Smooth muscle cell (in vitro differentiated cells): Measurements from ENCODE around the gene CAVIN3. TPM values are rescaled to one million over a fixed set of nuclear protein-coding genes. Genes with fewer than 3 reads are reported as not detected.
A peak's percentile ranks its signal among the peaks of the same experiment; 100 is the strongest.

Experiments
- DNase-seq: peaks from one replicate; lab custom pipeline; 2025; ENCODE audit not compliant: unreplicated experiment; lab: John Stamatoyannopoulos, UW
- H2AFZ ChIP-seq: fragments of 200-600 bp; sonication (generic); 2 replicates; pipeline ENCODE4 v1.6.0; 2016; ENCODE audit warnings: antibody characterized with exemption, low read depth, mild to moderate bottlenecking
- H3F3A ChIP-seq: fragments of 200-600 bp; sonication (generic); 2 replicates; pipeline ENCODE4 v1.6.0; 2017; ENCODE audit warnings: antibody characterized with exemption, low read depth
- H3K27ac ChIP-seq: fragments of 200-600 bp; sonication (generic); 2 replicates; pipeline ENCODE4 v1.5.1; 2016; ENCODE audit warnings: low read depth, mild to moderate bottlenecking
- H3K27me3 ChIP-seq: fragments of 200-600 bp; sonication (generic); 2 replicates; pipeline ENCODE4 v1.6.1; 2016; ENCODE audit warnings: low read depth, mild to moderate bottlenecking
- H3K36me3 ChIP-seq: fragments of 200-600 bp; sonication (generic); 2 replicates; pipeline ENCODE4 v1.5.1; 2016; ENCODE audit warnings: low read depth
- H3K4me1 ChIP-seq: fragments of 200-600 bp; sonication (generic); 2 replicates; pipeline ENCODE4 v1.5.1; 2016; ENCODE audit warnings: low read depth
- H3K4me2 ChIP-seq: fragments of 200-600 bp; sonication (generic); 2 replicates; pipeline ENCODE4 v1.6.0; 2016; ENCODE audit warnings: mild to moderate bottlenecking
- H3K4me3 ChIP-seq: fragments of 200-600 bp; sonication (generic); 2 replicates; pipeline ENCODE4 v1.5.1; 2016; ENCODE audit warnings: mild to moderate bottlenecking
- H3K79me2 ChIP-seq: fragments of 200-600 bp; sonication (generic); 2 replicates; pipeline ENCODE4 v1.6.0; 2016; ENCODE audit warnings: low read depth, mild to moderate bottlenecking
- H3K9ac ChIP-seq: fragments of 200-600 bp; sonication (generic); 2 replicates; pipeline ENCODE4 v1.6.0; 2016; ENCODE audit warnings: low read depth
- H3K9me3 ChIP-seq: fragments of 200-600 bp; sonication (generic); replicated peaks from 2 replicates; pipeline ENCODE4 v1.5.1; 2016; ENCODE audit warnings: low read depth
- H4K20me1 ChIP-seq: fragments of 200-600 bp; sonication (generic); 2 replicates; pipeline ENCODE4 v1.6.0; 2016; ENCODE audit warnings: low read depth
- WGBS: methylation state at CpG from one replicate; pipeline ENCODE4 v1.1.7; 2016; ENCODE audit warnings: low lambda C conversion rate; 5-methylcytosine and 5-hydroxymethylcytosine counted together
- polyA plus RNA-seq: library from polyadenylated mRNA; unstranded; fragments of >200 nt; fragmentation: Nextera tagmentation; extraction: Ambion mirVana; gene quantifications from 2 replicates; pipeline ENCODE4 v1.2.1, GENCODE V29; 2016
- total RNA-seq: library from RNA; depleted of rRNA; stranded (reverse); fragments of >200 nt; gene quantifications from 2 replicates; pipeline ENCODE4 v1.2.3, GENCODE V29; 2014
- TF ChIP-seq, protein P1 (sequence below): fragments of 200-600 bp; sonication (generic); IDR thresholded peaks from 2 replicates; pipeline ENCODE4 v1.5.1; 2017; ENCODE audit warnings: borderline replicate concordance, mild to moderate bottlenecking, antibody characterized with exemption; ENCODE audit not compliant: insufficient read depth, poor library complexity, severe bottlenecking

Gene CAVIN3
- total and polyA plus RNA-seq, 2 experiments from 2014 or later: 177 to 251 TPM

DNA sequence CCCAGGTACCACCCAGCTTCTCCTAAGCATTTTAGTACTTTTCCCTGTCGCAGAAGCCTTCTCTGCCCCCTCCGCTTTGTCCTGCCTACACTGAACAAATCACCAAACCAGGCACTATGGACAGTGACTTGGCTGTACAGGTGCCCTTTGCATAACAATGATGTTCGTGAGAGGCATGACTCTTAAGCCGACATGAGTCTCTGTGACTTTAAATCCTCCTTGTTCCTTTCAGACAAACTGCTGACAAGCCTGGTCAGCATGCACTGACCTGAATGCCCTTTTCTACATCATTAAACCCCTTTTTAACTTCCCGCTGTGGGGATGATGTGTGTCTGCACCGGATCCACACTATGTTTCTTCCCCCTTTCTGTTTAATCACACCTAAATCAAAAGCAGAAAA, 16.6 kb downstream of the CAVIN3 start:
- H3K27me3 ChIP-seq: no peaks in the 10 kb centered on the region
- H3K9ac ChIP-seq: no peak overlapping the region
- peaks cover 39% of the 10 kb centered on the region for H3K4me1 ChIP-seq
- no peak overlapping the region for H3K27ac ChIP-seq
- H3F3A ChIP-seq: no peaks in the 10 kb centered on the region
- TF ChIP-seq, protein P1, sequence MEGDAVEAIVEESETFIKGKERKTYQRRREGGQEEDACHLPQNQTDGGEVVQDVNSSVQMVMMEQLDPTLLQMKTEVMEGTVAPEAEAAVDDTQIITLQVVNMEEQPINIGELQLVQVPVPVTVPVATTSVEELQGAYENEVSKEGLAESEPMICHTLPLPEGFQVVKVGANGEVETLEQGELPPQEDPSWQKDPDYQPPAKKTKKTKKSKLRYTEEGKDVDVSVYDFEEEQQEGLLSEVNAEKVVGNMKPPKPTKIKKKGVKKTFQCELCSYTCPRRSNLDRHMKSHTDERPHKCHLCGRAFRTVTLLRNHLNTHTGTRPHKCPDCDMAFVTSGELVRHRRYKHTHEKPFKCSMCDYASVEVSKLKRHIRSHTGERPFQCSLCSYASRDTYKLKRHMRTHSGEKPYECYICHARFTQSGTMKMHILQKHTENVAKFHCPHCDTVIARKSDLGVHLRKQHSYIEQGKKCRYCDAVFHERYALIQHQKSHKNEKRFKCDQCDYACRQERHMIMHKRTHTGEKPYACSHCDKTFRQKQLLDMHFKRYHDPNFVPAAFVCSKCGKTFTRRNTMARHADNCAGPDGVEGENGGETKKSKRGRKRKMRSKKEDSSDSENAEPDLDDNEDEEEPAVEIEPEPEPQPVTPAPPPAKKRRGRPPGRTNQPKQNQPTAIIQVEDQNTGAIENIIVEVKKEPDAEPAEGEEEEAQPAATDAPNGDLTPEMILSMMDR: no peak
- H4K20me1 ChIP-seq: no peaks in the 10 kb centered on the region
- H3K4me2 ChIP-seq: no peak overlapping the region
- no peak overlapping the region for H3K4me3 ChIP-seq
- no peaks in the 10 kb centered on the region for H3K36me3 ChIP-seq
- H3K79me2 ChIP-seq: no peaks in the 10 kb centered on the region
- WGBS: 52% methylated on average over 6 of the region's 6 CpGs
- H3K9me3 ChIP-seq: no peaks in the 10 kb centered on the region
- no peak for DNase-seq
- no peak overlapping the region for H2AFZ ChIP-seq

GRCh38 chr11:6301096-6301495, 19.2 kb downstream of the CAVIN3 start:
- Histone ChIP-seq H3K27me3 (no peaks in the 10 kb centered on the region), H3K4me1 (peaks cover 27% of the 10 kb centered on the region), H3K36me3 (no peaks in the 10 kb centered on the region), H3K4me2 (no peak overlapping the region), H4K20me1 (no peaks in the 10 kb centered on the region), H3K9me3 (no peaks in the 10 kb centered on the region), H3F3A (no peaks in the 10 kb centered on the region), H3K79me2 (no peaks in the 10 kb centered on the region), H3K9ac (no peak overlapping the region), H2AFZ (no peak overlapping the region), H3K27ac (no peak overlapping the region), H3K4me3 (no peak overlapping the region)
- TF ChIP-seq, protein P1: no peak
- DNase-seq: no peak
- WGBS: 81% methylated on average over 2 of the region's 2 CpGs

GRCh38 chr11:6300325-6300724, 20.0 kb downstream of the CAVIN3 start:
- Histone ChIP-seq H3K9me3 (no peaks in the 10 kb centered on the region), H3K79me2 (no peaks in the 10 kb centered on the region), H3K36me3 (no peaks in the 10 kb centered on the region), H4K20me1 (no peaks in the 10 kb centered on the region), H3K4me3 (no peak overlapping the region), H3K4me2 (no peak overlapping the region), H3F3A (no peaks in the 10 kb centered on the region), H3K27me3 (no peaks in the 10 kb centered on the region), H3K9ac (no peak overlapping the region), H3K4me1 (peaks cover 27% of the 10 kb centered on the region), H2AFZ (no peak overlapping the region), H3K27ac (no peak overlapping the region)
- TF ChIP-seq, protein P1: no peak
- 70% methylated on average over 3 of the region's 3 CpGs for WGBS
- no peak for DNase-seq

DNA sequence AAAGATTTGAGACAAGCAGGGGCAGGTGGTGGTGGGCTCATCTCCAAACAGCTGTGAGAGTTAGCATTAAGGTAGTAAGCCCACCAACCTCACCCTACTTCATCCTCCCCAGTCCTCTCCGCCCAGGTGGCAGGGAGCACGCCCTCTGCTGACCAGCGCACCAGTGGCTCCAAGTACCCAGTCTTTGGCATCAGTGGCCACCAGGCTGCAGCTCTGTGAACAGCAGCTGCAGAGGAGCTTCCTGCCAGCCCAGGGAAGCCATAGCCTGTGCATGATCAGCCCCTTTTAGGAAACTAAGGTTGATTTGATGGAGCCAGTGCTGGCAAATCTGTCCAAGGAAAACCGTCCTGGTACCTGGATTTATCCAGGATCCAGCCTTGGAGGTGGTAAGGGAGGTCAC, 21.7 kb downstream of the CAVIN3 start:
- H2AFZ ChIP-seq: no peak overlapping the region
- H3K9me3 ChIP-seq: no peaks in the 10 kb centered on the region
- H3K4me1 ChIP-seq: peaks cover 18% of the 10 kb centered on the region
- no peaks in the 10 kb centered on the region for H3K36me3 ChIP-seq
- TF ChIP-seq, protein P1: peak; percentile 51
- H3K27me3 ChIP-seq: no peaks in the 10 kb centered on the region
- DNase-seq: peak; percentile 9
- no peak overlapping the region for H3K9ac ChIP-seq
- H3K79me2 ChIP-seq: no peaks in the 10 kb centered on the region
- no peak overlapping the region for H3K4me3 ChIP-seq
- WGBS: 40% methylated on average over 4 of the region's 4 CpGs
- H3K27ac ChIP-seq: no peak overlapping the region
- H3K4me2 ChIP-seq: no peak overlapping the region
- H3F3A ChIP-seq: no peaks in the 10 kb centered on the region
- H4K20me1 ChIP-seq: no peaks in the 10 kb centered on the region
